NCI-H2081 treated with DMSO at 0.1 percent for 48 hours (cell line): ENCODE data around the gene UNC13A.

ENCODE experiments used
- DNase-seq: peaks from one replicate; lab custom pipeline; 2025; lab: John Stamatoyannopoulos, UW

The UNC13A gene

GRCh38 chr19:17687857-17688784 is at the start of gene UNC13A:
Gene UNC13A (minus strand): TSS chr19:17688354. CDS start chr19:17688199, 155 bp downstream.
- DNase-seq, result no peak

DNA sequence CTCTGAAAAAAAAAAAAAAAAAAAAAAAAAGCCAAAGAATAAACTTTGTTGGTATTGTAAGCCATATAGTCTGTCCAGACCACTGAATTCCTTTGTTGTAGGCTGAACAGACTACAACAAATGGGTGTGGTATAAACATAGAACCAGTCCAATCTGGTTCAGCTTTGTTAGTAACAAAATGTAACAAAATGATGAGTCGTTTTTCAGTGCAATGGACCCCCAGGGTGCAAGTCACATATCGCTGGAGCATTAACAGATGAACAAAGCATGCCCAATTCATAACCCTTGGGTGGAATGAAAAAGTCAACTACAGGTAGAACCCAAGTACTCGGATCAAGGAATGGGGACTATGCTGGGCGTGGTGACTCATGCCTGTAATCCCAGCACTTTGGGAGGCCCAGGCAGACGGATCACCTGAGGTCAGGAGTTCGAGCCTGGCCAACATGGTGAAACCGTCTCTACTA is 49.6 kb upstream of the UNC13A start:
- DNase-seq, result no peak

GRCh38 chr19:17735410-17735809 is 47.3 kb upstream of the UNC13A start:
- no peak for DNase-seq

- no peak for DNase-seq
Measured at GRCh38 chr19:17734146-17734545, 46.0 kb upstream of the UNC13A start.

GRCh38 chr19:17733127-17733526 is 45.0 kb upstream of the UNC13A start:
- DNase-seq, result no peak

- no peak for DNase-seq
Measured at GRCh38 chr19:17727843-17728242, 39.7 kb upstream of the UNC13A start.

- DNase-seq, result no peak
Measured at GRCh38 chr19:17726964-17727773, 39.0 kb upstream of the UNC13A start.

GRCh38 chr19:17726136-17726741 is 38.1 kb upstream of the UNC13A start:
- DNase-seq, result no peak

- no peak for DNase-seq
Measured at GRCh38 chr19:17725422-17726078, 37.4 kb upstream of the UNC13A start.

GRCh38 chr19:17724655-17725054 is 36.5 kb upstream of the UNC13A start:
- no peak for DNase-seq

GRCh38 chr19:17722655-17723240 is 34.6 kb upstream of the UNC13A start:
- no peak for DNase-seq

DNA sequence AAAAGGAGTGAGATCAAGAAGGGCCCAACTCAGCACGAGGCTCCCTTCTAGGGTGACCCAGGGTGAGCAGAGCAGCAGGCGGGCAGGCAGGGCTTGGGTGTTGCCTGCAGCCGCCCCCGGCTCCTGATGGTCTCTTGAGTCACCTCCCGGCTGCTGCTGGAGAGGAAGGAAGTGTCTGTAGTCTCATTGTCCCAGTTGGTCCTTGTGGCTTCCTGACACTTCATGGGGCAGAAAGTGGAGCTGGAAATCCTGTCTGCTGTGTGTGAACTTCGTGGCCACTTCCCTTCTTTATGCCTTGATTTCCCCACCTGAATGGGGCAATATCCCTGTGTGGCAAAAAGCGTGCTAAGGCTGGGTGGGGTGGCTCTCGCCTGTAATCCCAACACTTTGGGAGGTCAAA is 33.7 kb upstream of the UNC13A start:
- DNase-seq, result no peak

DNA sequence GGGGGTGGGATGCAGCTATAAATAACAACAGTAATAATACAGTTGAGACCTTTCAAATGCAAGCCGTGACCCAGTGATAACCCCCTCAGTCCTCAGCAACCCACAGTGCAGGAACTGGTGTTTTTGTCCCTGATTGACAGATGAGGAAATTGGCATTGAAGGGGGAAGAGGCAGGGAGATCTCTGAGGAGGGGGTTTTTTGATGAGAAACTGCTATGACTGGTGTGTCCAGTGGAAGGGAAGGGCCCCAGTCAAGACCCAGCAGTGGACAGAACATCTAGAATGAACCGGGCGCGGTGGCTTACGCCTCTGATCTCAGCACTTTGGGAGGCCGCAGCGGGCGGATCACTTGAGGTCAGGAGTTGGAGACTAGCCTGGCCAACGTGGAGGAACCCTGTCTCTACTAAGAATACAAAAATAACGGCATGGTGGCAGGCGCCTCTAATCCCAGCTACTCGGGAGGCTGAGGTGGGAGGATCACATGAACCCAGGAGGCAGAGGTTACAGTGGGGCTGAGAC is 33.0 kb upstream of the UNC13A start:
- DNase-seq, result no peak

GRCh38 chr19:17720440-17720839 is 32.3 kb upstream of the UNC13A start:
- DNase-seq, result no peak

- DNase-seq, result no peak
Measured at GRCh38 chr19:17719730-17720400, 31.7 kb upstream of the UNC13A start.

DNA sequence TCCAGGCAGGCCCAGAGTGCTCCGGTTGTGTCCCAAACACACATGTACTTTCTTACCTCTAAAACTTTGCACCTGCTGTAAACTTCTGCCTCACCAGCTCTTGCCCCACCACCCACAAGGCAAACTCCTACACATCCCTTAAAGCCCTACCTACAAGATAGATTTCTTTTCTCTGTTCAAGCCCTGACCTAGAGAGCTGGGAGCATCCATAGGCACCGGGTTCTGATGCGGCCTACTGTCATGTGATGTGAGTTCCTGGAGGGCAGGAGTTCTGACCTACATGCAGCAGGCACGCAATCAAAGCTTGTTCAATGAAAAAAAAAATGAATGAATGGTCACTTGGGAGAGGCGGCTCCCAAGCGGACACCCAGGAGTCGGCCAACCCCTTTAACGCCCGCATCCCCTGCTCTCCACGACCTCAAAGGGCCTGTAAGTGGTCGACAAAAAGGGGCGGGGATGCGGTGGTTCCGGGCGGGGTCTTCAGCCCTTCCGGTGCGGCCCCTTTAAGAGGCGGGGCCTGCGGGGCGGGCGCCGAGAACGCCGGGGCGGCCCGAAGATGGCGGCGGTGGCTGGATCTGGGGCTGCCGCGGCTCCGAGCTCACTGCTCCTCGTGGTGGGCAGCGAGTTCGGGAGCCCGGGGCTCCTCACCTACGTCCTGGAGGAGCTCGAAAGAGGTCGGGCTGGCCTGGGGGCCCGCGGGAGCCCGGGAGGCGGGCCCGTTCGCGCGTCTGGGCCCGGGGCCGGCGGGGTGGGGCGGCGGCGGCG is 31.0 kb upstream of the UNC13A start, which contains the start of gene MAP1S:
TSS of gene MAP1S (plus strand) at position 534 of the 765 bp plus-strand sequence. CDS start at position 557, 23 bp downstream.
- no peak for DNase-seq

DNA sequence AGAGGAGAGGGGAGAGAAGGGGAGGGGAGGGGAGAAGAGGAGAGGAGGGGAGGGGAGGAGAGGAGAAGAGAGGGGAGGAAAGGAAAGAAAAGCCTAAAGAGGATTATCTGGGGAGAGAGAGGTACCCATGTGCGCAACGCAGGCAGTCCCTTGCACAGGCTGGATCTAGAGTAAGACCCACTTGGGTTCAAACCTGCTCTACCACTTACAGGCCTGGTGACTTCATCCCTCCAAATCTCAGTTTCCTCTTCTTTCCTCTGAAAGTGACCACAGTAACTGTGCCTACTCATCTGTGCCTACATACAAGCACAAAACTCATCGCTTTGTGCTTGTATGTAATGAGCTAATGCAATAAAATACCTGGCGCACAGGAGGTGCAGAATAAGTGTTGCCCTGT is 30.4 kb upstream of the UNC13A start:
- DNase-seq, result no peak

DNA sequence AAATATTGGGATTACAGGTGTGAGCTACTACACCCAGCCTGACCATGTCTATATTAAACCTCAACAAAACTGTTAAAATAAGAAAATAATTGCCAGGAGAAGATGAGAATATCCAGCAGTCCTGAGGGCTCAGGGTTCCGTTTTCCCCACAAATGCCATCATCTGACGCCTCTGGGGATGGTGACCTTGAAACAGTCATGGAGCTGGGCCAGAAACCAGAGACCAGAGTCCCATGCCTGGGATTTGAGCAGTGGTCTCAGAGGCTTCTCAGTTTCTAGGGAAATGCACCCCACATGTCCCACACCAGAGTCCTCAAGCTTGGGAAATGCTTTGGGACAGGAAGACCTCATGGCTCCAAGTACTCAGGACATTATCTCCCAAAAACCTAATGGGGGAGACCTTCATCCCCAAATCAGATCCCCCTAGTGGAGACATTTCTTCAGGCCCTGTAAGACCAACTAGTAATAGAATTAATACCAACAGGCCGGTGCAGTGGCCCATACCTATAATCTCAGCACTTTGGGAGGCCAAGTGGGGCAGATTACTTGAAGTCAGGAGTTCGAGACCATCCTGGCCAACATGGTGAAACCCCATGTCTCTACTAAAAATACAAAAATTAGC is 28.3 kb upstream of the UNC13A start:
- DNase-seq, result no peak

DNA sequence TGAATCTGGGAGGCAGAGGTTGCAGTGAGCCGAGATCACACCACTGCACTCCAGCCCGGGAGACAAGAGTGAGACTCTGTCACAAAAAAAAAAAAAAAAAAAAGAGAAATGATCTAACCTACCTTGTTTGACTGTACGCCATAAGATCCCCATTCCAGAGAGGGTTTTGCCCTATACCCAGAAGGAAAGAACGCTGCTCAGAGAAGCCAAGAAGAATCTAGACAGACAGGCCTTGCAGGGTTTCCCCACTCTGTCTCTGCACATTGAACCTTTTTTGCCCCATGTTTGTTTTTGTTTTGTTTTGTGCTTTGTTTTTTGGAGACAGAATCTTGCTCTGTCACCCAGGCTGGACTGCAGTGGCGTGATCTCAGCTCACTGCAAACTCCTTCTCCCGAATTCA is 23.7 kb upstream of the UNC13A start:
- no peak for DNase-seq
